Thyroid gland (tissue), 4 donors: Measurements from ENCODE around the gene SPATA31D3. TPM values are rescaled to one million over a fixed set of nuclear protein-coding genes. Genes with fewer than 3 reads are reported as not detected.
"Not testable (repeated sequence)": the region's sequence is repeated elsewhere in the genome, so short reads cannot be mapped to it uniquely, and the experiment has no call there.

Experiments
- DNase-seq, 2 donors: peaks; one replicate each; pipeline ENCODE4 v3.0.0-alpha.2; 2019
- H3K27ac ChIP-seq, 3 donors: fragments of 200-600 bp; sonication (generic); 1 replicate in 2 of 3; 2 replicates in 1 of 3; pipeline ENCODE4 v1.5.1; 2016 to 2019; ENCODE audit warnings: mild to moderate bottlenecking in 1 of 3, moderate library complexity in 1 of 3
- H3K27me3 ChIP-seq: fragments of 200-600 bp; sonication (generic); one replicate; pipeline ENCODE4 v1.5.1; 2019
- H3K36me3 ChIP-seq, 2 donors: fragments of 200-600 bp; sonication (generic); one replicate each; pipeline ENCODE4 v1.5.1; 2016 to 2019
- H3K4me1 ChIP-seq, 2 donors: fragments of 200-600 bp; sonication (generic); one replicate each; pipeline ENCODE4 v1.5.1; 2017 to 2019
- H3K4me3 ChIP-seq, 3 donors: fragments of 200-600 bp; sonication (generic); replicated peaks in 1 of 3; 1 replicate in 2 of 3; 2 replicates in 1 of 3; pipeline ENCODE4 v1.5.1; 2016; ENCODE audit warnings: mild to moderate bottlenecking in 1 of 3
- H3K9me3 ChIP-seq: fragments of 200-600 bp; sonication (generic); one replicate; pipeline ENCODE4 v1.5.1; 2017
- CTCF ChIP-seq, 6 experiments: fragments of 200-600 bp in 3 of 6; fragments of 450-650 bp in 3 of 6; sonication (generic) in 3 of 6; IDR thresholded peaks; one replicate each; pipeline ENCODE4 v1.5.1; 2016 to 2019; ENCODE audit warnings: antibody characterized with exemption in 6 of 6, mild to moderate bottlenecking in 2 of 6, inconsistent platforms in 1 of 6, moderate library complexity in 1 of 6
- POLR2A ChIP-seq, 2 donors: fragments of 450-650 bp; IDR thresholded peaks; one replicate each; pipeline ENCODE4 v1.6.1; 2017; ENCODE audit warnings: antibody characterized with exemption in 2 of 2, mild to moderate bottlenecking in 2 of 2, moderate library complexity in 1 of 2
- WGBS, 2 donors: methylation state at CpG; one replicate each; pipeline ENCODE4 v1.1.5; 2017; 5-methylcytosine and 5-hydroxymethylcytosine counted together
- intact Hi-C: fragments of 100-400 bp; cut with DNase I; formaldehyde crosslinking; loops from one replicate; pipeline ENCODE4 v1.15.1; 2023
- total RNA-seq, 4 donors: library from RNA; depleted of rRNA; stranded (reverse); fragments of >200 nt; gene quantifications; one replicate each; pipeline ENCODE4 v1.2.3, GENCODE V29; 2016

Gene SPATA31D3
- total RNA-seq, 4 donors from 2014 or later = not detected

GRCh38 chr9:81981883-81982282 lies 38.6 kb downstream of the SPATA31D3 start:
- 97 to 98% methylated on average over 4 of the region's 4 CpGs for WGBS, 2 donors
- Histone ChIP-seq H3K27ac (no peak overlapping the region), H3K9me3 (no peaks in the 10 kb centered on the region), H3K27me3 (no peaks in the 10 kb centered on the region), H3K4me3 (no peak overlapping the region), H3K36me3 (no peaks in the 10 kb centered on the region), H3K4me1 (no peaks in the 10 kb centered on the region)
- intact Hi-C loops = no loop called here
- no peak for TF ChIP-seq POLR2A (IDR thresholded peaks at IDR 0.05)
- no peak for TF ChIP-seq CTCF (IDR thresholded peaks at IDR 0.05)
- DNase-seq = no peak

DNA sequence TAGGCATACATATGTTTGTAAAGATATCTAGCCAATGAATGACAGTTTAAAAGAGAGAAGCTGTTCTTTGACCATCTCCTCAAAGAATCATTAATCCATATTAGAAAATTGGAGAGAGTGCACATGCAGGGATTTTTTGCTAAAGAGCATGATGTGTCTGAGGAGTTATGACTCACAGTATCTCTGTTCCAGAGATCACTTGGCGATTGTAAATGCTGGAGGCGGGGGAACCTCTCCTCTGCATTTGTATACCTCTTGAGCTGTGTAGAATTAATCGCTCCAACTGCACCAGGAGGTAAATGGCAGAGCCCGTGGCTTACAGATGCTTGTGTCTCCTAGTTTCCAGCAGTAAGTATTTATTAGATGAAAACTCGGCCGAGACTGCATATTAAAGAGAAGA lies 41.6 kb downstream of the SPATA31D3 start:
- DNase-seq = no peak
- no peaks in the 10 kb centered on the region for H3K4me1 ChIP-seq
- no peak for TF ChIP-seq CTCF (IDR thresholded peaks at IDR 0.05)
- H3K27ac ChIP-seq = no peak overlapping the region
- H3K27me3 ChIP-seq = no peaks in the 10 kb centered on the region
- H3K9me3 ChIP-seq = no peaks in the 10 kb centered on the region
- 77 to 91% methylated on average over 6 of the region's 6 CpGs for WGBS, 2 donors
- intact Hi-C loops = no loop called here
- H3K36me3 ChIP-seq = no peaks in the 10 kb centered on the region
- no peak overlapping the region for H3K4me3 ChIP-seq

DNA sequence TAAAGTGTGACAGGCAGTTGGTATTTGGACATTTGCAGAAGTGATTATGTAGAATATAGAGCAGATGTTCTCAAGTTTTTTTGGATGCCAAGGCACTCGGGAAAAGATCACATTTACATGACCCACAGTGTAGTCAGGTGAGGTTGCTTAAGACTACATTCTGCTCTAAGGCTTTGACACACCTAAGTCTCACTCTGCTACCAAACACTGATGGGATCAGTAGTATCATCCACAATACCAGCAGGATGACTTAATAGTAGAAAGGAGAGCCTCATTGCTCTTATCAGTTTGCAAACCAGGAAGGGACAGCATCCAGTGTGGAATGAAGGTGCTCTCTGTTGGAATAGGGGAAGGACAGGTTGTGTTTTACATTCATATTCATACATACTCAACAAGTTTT lies 42.8 kb downstream of the SPATA31D3 start:
- Histone ChIP-seq H3K4me1 (no peaks in the 10 kb centered on the region), H3K36me3 (no peaks in the 10 kb centered on the region), H3K4me3 (no peak overlapping the region), H3K27ac (no peak overlapping the region), H3K9me3 (no peaks in the 10 kb centered on the region), H3K27me3 (no peaks in the 10 kb centered on the region)
- TF ChIP-seq CTCF (IDR thresholded peaks at IDR 0.05) = no peak
- no peak for TF ChIP-seq POLR2A (IDR thresholded peaks at IDR 0.05)
- intact Hi-C loops = no loop called here
- DNase-seq = no peak
- 75 to 93% methylated on average over 1 of the region's 1 CpG for WGBS, 2 donors

DNA sequence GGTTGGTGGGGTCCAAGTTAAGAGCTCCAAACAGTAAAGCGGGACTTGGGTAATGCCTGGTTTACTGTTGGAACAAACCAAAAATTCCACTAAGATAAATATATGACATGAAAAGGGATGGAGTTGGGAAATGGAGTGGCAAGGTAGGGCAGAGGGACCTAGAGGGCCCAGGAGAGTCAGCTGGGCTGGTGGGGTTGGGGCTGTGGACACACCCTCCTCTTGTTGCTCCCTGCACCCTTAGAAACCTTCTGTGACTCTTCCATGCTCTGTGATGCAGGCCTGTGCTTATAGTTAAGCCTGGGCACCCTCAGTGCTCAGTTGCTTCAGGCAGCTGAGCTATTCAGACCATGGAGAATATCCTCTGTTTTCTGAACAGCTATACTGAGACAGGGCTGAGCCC lies 45.2 kb downstream of the SPATA31D3 start, which contains the start of gene SPATA31D1:
Gene SPATA31D1, plus strand, starts transcription at position 301 of the 400 bp plus-strand sequence. Its CDS starts 47 bp downstream, at position 348.
- H3K4me1 ChIP-seq, intact Hi-C loops: not testable (repeated sequence)

GRCh38 chr9:81989700-81990099 lies 46.4 kb downstream of the SPATA31D3 start:
- WGBS, 2 donors = 93 to 100% methylated on average over 1 of the region's 1 CpG
- intact Hi-C loops = no loop called here
- Histone ChIP-seq H3K27ac (no peak overlapping the region), H3K9me3 (no peaks in the 10 kb centered on the region), H3K36me3 (no peaks in the 10 kb centered on the region), H3K4me1 (no peaks in the 10 kb centered on the region), H3K27me3 (no peaks in the 10 kb centered on the region), H3K4me3 (no peak overlapping the region)
- DNase-seq = no peak
- no peak for TF ChIP-seq CTCF (IDR thresholded peaks at IDR 0.05)
- TF ChIP-seq POLR2A (IDR thresholded peaks at IDR 0.05) = no peak

More for the DNA sequence above, 45.2 kb downstream of the SPATA31D3 start, which contains the start of gene SPATA31D1:
- not testable (repeated sequence) for DNase-seq, H3K27me3 ChIP-seq, H3K9me3 ChIP-seq, H3K27ac ChIP-seq, H3K36me3 ChIP-seq, H3K4me3 ChIP-seq
- 100% methylated on average over 1 of the region's 1 CpG for WGBS, 2 donors

DNA sequence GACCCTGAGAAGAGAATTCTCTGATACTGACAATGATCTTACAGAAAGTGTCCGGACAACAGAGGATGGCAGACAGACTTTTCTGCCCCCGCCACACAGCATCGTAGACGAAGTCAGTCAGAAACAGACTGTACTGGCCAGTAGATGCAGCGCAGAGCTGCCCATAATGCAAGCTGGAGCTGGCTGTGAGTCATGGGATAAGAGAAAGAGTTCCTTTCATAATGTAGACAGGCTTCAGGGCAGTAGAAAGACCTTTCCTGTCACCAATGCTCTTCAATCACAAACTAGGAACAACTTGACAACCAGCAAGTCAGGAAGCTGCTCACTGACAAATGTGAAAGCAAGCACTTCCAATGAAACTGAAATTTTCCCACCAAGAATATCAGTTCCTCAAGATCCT lies 50.4 kb downstream of the SPATA31D3 start:
- Histone ChIP-seq H3K36me3 (no peaks in the 10 kb centered on the region), H3K27ac (no peak overlapping the region), H3K4me1 (no peaks in the 10 kb centered on the region), H3K27me3 (no peaks in the 10 kb centered on the region), H3K9me3 (no peaks in the 10 kb centered on the region), H3K4me3 (no peak overlapping the region)
- TF ChIP-seq POLR2A (IDR thresholded peaks at IDR 0.05) (no peak), CTCF (IDR thresholded peaks at IDR 0.05) (no peak)
- WGBS, 2 donors = 93 to 95% methylated on average over 5 of the region's 5 CpGs
- no peak for DNase-seq
- intact Hi-C loops = no loop called here
